PC-3 (cell line): ENCODE data around the gene UQCC5. TPM values are rescaled to one million over a fixed set of nuclear protein-coding genes. Genes with fewer than 3 reads are reported as not detected.
A peak's percentile ranks its signal among the peaks of the same experiment; 100 is the strongest.

ENCODE experiments used
- ATAC-seq: fragments of 200-7000 bp; cut with Tn5 transposase; 2 replicates; pipeline ENCODE4 v1.9.1; 2020; ENCODE audit warnings: mild to moderate bottlenecking, moderate library complexity
- BruUV-seq: library from RNA; stranded (reverse); fragments of 400-500 nt; replicated peaks from 2 replicates; lab custom pipeline; 2021; lab: Mats Ljungman, UMichigan
- CTCF ChIA-PET: fragments of 300-600 bp; sonication (Branson Sonifier 250); formaldehyde crosslinking; loops from one replicate; lab custom pipeline; 2022; ENCODE audit warnings: antibody characterized with exemption; lab: Charles Lee
- POLR2A ChIA-PET: fragments of 300-600 bp; sonication (Branson Sonifier 250); formaldehyde crosslinking; loops from one replicate; lab custom pipeline; 2022; ENCODE audit warnings: antibody characterized with exemption; ENCODE audit not compliant: unreplicated experiment; lab: Charles Lee
- DNase-seq: peaks from one replicate; pipeline ENCODE4 v3.0.0-alpha.2; 2015
- H2AFZ ChIP-seq: fragments of 300-600 bp; sonication (generic); 2 replicates; pipeline ENCODE4 v1.6.0; 2016; ENCODE audit warnings: antibody characterized with exemption, low read length
- H3F3A ChIP-seq: fragments of 300-600 bp; sonication (generic); one replicate; pipeline ENCODE4 v1.6.0; 2017; ENCODE audit warnings: antibody characterized with exemption, low read length, control low read depth, mild to moderate bottlenecking; ENCODE audit not compliant: unreplicated experiment
- H3K27ac ChIP-seq: fragments of 300-600 bp; sonication (generic); 2 replicates; pipeline ENCODE4 v1.5.1; 2016; ENCODE audit warnings: mild to moderate bottlenecking, low read length
- H3K27me3 ChIP-seq: fragments of 300-600 bp; sonication (generic); 2 replicates; pipeline ENCODE4 v1.6.1; 2016; ENCODE audit warnings: low read length, mixed read lengths
- H3K36me3 ChIP-seq: fragments of 300-600 bp; sonication (generic); 2 replicates; pipeline ENCODE4 v1.6.1; 2016; ENCODE audit warnings: low read depth, mixed run types, low read length, mixed read lengths
- H3K4me1 ChIP-seq: fragments of 300-600 bp; sonication (generic); 2 replicates; pipeline ENCODE4 v1.5.1; 2016; ENCODE audit warnings: low read length; ENCODE audit not compliant: insufficient read depth
- H3K4me2 ChIP-seq: fragments of 300-600 bp; sonication (generic); 2 replicates; pipeline ENCODE4 v1.6.0; 2016; ENCODE audit warnings: low read length
- H3K4me3 ChIP-seq: fragments of 300-600 bp; sonication (generic); 2 replicates; pipeline ENCODE4 v1.5.1; 2016; ENCODE audit warnings: mild to moderate bottlenecking, low read length, mixed read lengths
- H3K79me2 ChIP-seq: fragments of 300-600 bp; sonication (generic); 2 replicates; pipeline ENCODE4 v1.6.1; 2017; ENCODE audit warnings: low read length, mixed read lengths
- H3K9ac ChIP-seq: fragments of 300-600 bp; sonication (generic); 2 replicates; pipeline ENCODE4 v1.6.0; 2016; ENCODE audit warnings: mild to moderate bottlenecking, low read length
- H3K9me2 ChIP-seq: fragments of 300-600 bp; sonication (generic); replicated peaks from 2 replicates; pipeline ENCODE4 v1.6.1; 2016; ENCODE audit warnings: mixed run types, low read length, mixed read lengths
- H3K9me3 ChIP-seq: fragments of 300-600 bp; sonication (generic); 2 replicates; pipeline ENCODE4 v1.6.1; 2016; ENCODE audit warnings: low read length, mixed read lengths
- H4K20me1 ChIP-seq: fragments of 300-600 bp; sonication (generic); 2 replicates; pipeline ENCODE4 v1.6.1; 2016; ENCODE audit warnings: low read length, mixed read lengths
- CTCF ChIP-seq: fragments of 300-600 bp; sonication (generic); conservative IDR thresholded peaks from 2 replicates; pipeline ENCODE4 v1.5.1; 2017; ENCODE audit warnings: antibody characterized with exemption, low read depth, mild to moderate bottlenecking, low read length
- EZH2 ChIP-seq: fragments of 300-600 bp; sonication (generic); IDR thresholded peaks from one replicate; pipeline ENCODE4 v1.6.1; 2017; ENCODE audit warnings: antibody characterized with exemption, mild to moderate bottlenecking, low read length; ENCODE audit not compliant: unreplicated experiment
- EZH2phosphoT487 ChIP-seq: fragments of 300-600 bp; sonication (generic); IDR thresholded peaks from 2 replicates; pipeline ENCODE4 v1.6.1; 2018; ENCODE audit warnings: mild to moderate bottlenecking, antibody characterized with exemption, low read length, borderline replicate concordance
- intact Hi-C: fragments of 100-400 bp; cut with micrococcal nuclease; formaldehyde crosslinking; loops from 2 replicates; pipeline ENCODE4 v1.9.0; 2023
- total RNA-seq: library from RNA; depleted of rRNA; stranded (reverse); fragments of >200 nt; gene quantifications from 2 replicates; pipeline ENCODE4 v1.2.3, GENCODE V29; 2014

UQCC5 gene
- total RNA-seq, 1 experiment from 2014 or later: 26.1 TPM

GRCh38 chr3:52527039-52527731, 9.2 kb upstream of the UQCC5 start:
- DNase-seq (no peak), ATAC-seq (no peak)
- no peak overlapping the region for H3K27ac ChIP-seq
- H3K9me3 ChIP-seq: no peaks in the 10 kb centered on the region
- H3K4me1 ChIP-seq: peaks cover 12% of the 10 kb centered on the region
- H3K9me2 ChIP-seq: no peaks in the 10 kb centered on the region
- no peak overlapping the region for H2AFZ ChIP-seq
- peaks cover 7% of the 10 kb centered on the region; the same call in 1 of the 2 replicates for H4K20me1 ChIP-seq
- no peaks in the 10 kb centered on the region for H3F3A ChIP-seq
- H3K9ac ChIP-seq: no peak overlapping the region
- peaks cover 18% of the 10 kb centered on the region for H3K36me3 ChIP-seq
- ChIA-PET POLR2A (no interaction called here), CTCF (no interaction called here)
- BruUV-seq: no TSS peak
- TF ChIP-seq EZH2: no peak
- H3K79me2 ChIP-seq: peaks cover 27% of the 10 kb centered on the region
- intact Hi-C loops: no loop called here
- no peak overlapping the region for H3K4me2 ChIP-seq
- H3K4me3 ChIP-seq: no peak overlapping the region
- H3K27me3 ChIP-seq: no peaks in the 10 kb centered on the region

- intact Hi-C loops: no loop called here
- BruUV-seq: TSS peak; percentile 22
- TF ChIP-seq CTCF (no peak), EZH2 (no peak), EZH2phosphoT487 (no peak)
- POLR2A ChIA-PET: no interaction called here
- Histone ChIP-seq H3K4me1 (peaks cover 18% of the 10 kb centered on the region), H2AFZ (no peak overlapping the region), H3K9me3 (no peaks in the 10 kb centered on the region), H3K27ac (no peak overlapping the region), H3K79me2 (peaks cover 35% of the 10 kb centered on the region), H3K36me3 (peaks cover 18% of the 10 kb centered on the region), H3F3A (no peaks in the 10 kb centered on the region), H3K4me2 (no peak overlapping the region), H3K27me3 (no peaks in the 10 kb centered on the region), H4K20me1 (peaks cover 8% of the 10 kb centered on the region; the same call in 1 of the 2 replicates), H3K9ac (no peak overlapping the region), H3K4me3 (no peak overlapping the region), H3K9me2 (no peaks in the 10 kb centered on the region)
- no peak for DNase-seq
- ATAC-seq: no peak
- CTCF ChIA-PET: no interaction called here
Observed at GRCh38 chr3:52527732-52528585, 8.4 kb upstream of the UQCC5 start.

DNA sequence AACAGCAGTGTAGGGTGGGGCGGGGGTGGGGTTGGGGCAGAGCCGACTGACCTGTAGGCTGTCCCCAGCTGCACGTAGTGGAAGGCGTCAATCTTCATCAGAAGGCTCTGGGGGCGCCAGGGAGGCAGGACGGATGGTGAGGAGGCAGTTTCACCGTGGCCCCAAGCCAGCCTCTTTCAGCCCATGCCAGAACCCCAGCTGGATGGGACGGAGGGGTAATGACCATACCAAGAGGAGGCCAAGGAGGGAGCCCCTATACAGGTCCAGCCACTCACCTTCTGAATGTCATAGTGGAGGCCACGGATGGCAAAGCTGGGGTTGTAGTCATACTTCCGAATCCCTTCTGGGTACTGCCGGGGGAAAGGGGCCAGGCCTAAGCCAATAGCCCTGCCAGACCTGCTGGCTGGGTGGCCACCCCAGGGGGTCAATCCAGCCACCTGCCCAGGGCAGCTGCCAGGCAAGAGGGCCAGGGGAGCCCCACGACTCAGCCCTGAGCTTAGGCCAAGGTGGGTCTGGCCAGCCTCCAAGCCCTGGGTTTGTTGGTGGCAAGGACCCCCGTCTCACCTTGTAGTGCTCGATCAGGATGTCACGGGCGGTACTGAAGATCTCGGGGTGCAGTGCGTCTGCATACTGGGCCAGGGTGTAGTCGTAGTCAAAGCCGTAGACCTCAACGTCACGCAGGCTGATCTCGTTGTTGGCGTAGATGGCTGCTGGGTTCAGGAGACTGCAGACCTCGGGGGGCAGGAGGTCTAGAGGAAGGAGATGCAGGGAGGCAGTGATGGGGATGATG, 7.6 kb upstream of the UQCC5 start:
- Histone ChIP-seq H3K4me1 (peaks cover 18% of the 10 kb centered on the region), H3K36me3 (peaks cover 18% of the 10 kb centered on the region), H3K9me3 (no peaks in the 10 kb centered on the region), H4K20me1 (peaks cover 8% of the 10 kb centered on the region; the same call in 1 of the 2 replicates), H3K4me2 (no peak overlapping the region), H3K9ac (no peak overlapping the region), H3K79me2 (peaks cover 39% of the 10 kb centered on the region), H3K27me3 (no peaks in the 10 kb centered on the region), H3K4me3 (no peak overlapping the region), H3F3A (no peaks in the 10 kb centered on the region), H3K27ac (no peak overlapping the region), H3K9me2 (no peaks in the 10 kb centered on the region), H2AFZ (no peak overlapping the region)
- DNase-seq (no peak), ATAC-seq (no peak)
- intact Hi-C loops: no loop called here
- no TSS peak for BruUV-seq
- TF ChIP-seq CTCF (no peak), EZH2 (no peak), EZH2phosphoT487 (no peak)
- ChIA-PET POLR2A (no interaction called here), CTCF (no interaction called here)
